KOPT-K1 (cell line): ENCODE measurements around the gene ARGFX.

Source experiments
- H3K27ac ChIP-seq: fragments of 200-600 bp; sonication (generic); 2 replicates; pipeline ENCODE4 v1.5.1; 2016; ENCODE audit warnings: antibody characterized with exemption, mild to moderate bottlenecking, low read depth, low read length; ENCODE audit not compliant: poor library complexity, severe bottlenecking
- H3K36me3 ChIP-seq: fragments of 200-600 bp; sonication (generic); 2 replicates; pipeline ENCODE4 v1.5.1; 2017; ENCODE audit warnings: antibody characterized with exemption, mild to moderate bottlenecking, low read length, moderate library complexity; ENCODE audit not compliant: insufficient read depth
- H3K9me3 ChIP-seq: fragments of 200-600 bp; sonication (generic); 2 replicates; pipeline ENCODE4 v1.5.1; 2017; ENCODE audit warnings: antibody characterized with exemption, low read length, mild to moderate bottlenecking; ENCODE audit not compliant: insufficient read depth, poor library complexity, severe bottlenecking

Gene ARGFX

GRCh38 chr3:121567649-121568048 lies at the start of gene ARGFX:
TSS of gene ARGFX (plus strand) at chr3:121567949. CDS start at chr3:121570714, 2,765 bp downstream.
- no peaks in the 10 kb centered on the region for H3K9me3 ChIP-seq
- H3K36me3 ChIP-seq = no peaks in the 10 kb centered on the region
- no peak within 1 kb of the TSS for H3K27ac ChIP-seq

GRCh38 chr3:121517953-121518655 lies 49.6 kb upstream of the ARGFX start:
- Histone ChIP-seq H3K27ac (no peak overlapping the region), H3K9me3 (peaks cover 18% of the 10 kb centered on the region), H3K36me3 (peaks cover 94% of the 10 kb centered on the region)

GRCh38 chr3:121520510-121520909 lies 47.2 kb upstream of the ARGFX start:
- Histone ChIP-seq H3K9me3 (peaks cover 18% of the 10 kb centered on the region), H3K27ac (no peak overlapping the region), H3K36me3 (peaks cover 94% of the 10 kb centered on the region)

- Histone ChIP-seq H3K9me3 (no peaks in the 10 kb centered on the region), H3K36me3 (peaks cover 99% of the 10 kb centered on the region), H3K27ac (no peak overlapping the region)
These were observed 38.4 kb upstream of the ARGFX start for GRCh38 chr3:121529308-121529707.

GRCh38 chr3:121531269-121531668 lies 36.5 kb upstream of the ARGFX start:
- peaks cover 99% of the 10 kb centered on the region for H3K36me3 ChIP-seq
- no peak overlapping the region for H3K27ac ChIP-seq
- no peaks in the 10 kb centered on the region for H3K9me3 ChIP-seq

GRCh38 chr3:121542924-121543323 lies 24.8 kb upstream of the ARGFX start:
- H3K36me3 ChIP-seq = peaks cover 64% of the 10 kb centered on the region
- H3K9me3 ChIP-seq = no peaks in the 10 kb centered on the region
- no peak overlapping the region for H3K27ac ChIP-seq

GRCh38 chr3:121545049-121545573 lies 22.6 kb upstream of the ARGFX start:
- H3K36me3 ChIP-seq = peaks cover 42% of the 10 kb centered on the region
- no peaks in the 10 kb centered on the region for H3K9me3 ChIP-seq
- peak overlapping the region; percentile 79 for H3K27ac ChIP-seq

GRCh38 chr3:121545574-121546455 lies 21.9 kb upstream of the ARGFX start, which contains the start of gene POLQ:
TSS of gene POLQ (minus strand) at chr3:121545988. CDS start at chr3:121545877, 111 bp downstream.
- Histone ChIP-seq H3K9me3 (no peaks in the 10 kb centered on the region), H3K36me3 (peaks cover 35% of the 10 kb centered on the region), H3K27ac (peak within 1 kb of the TSS; percentile 79)

- Histone ChIP-seq H3K36me3 (no peaks in the 10 kb centered on the region), H3K9me3 (no peaks in the 10 kb centered on the region)
These were observed 15.4 kb upstream of the ARGFX start for GRCh38 chr3:121552379-121552778.

GRCh38 chr3:121552797-121553196 lies 15.0 kb upstream of the ARGFX start:
- Histone ChIP-seq H3K36me3 (no peaks in the 10 kb centered on the region), H3K9me3 (no peaks in the 10 kb centered on the region), H3K27ac (no peak overlapping the region)

More at GRCh38 chr3:121552379-121552778, 15.4 kb upstream of the ARGFX start:
- H3K27ac ChIP-seq = no peak overlapping the region

- H3K9me3 ChIP-seq = no peaks in the 10 kb centered on the region
- no peak overlapping the region for H3K27ac ChIP-seq
- H3K36me3 ChIP-seq = no peaks in the 10 kb centered on the region
These were observed 10.3 kb upstream of the ARGFX start for GRCh38 chr3:121557426-121557934.

GRCh38 chr3:121562148-121562547 lies 5.6 kb upstream of the ARGFX start:
- no peaks in the 10 kb centered on the region for H3K9me3 ChIP-seq
- H3K36me3 ChIP-seq = no peaks in the 10 kb centered on the region
- H3K27ac ChIP-seq = no peak overlapping the region

- Histone ChIP-seq H3K9me3 (no peaks in the 10 kb centered on the region), H3K27ac (no peak overlapping the region), H3K36me3 (no peaks in the 10 kb centered on the region)
These were observed 976 bp upstream of the ARGFX start for GRCh38 chr3:121566773-121567172.

GRCh38 chr3:121574449-121574848 lies 6.7 kb downstream of the ARGFX start:
- H3K9me3 ChIP-seq = no peaks in the 10 kb centered on the region
- H3K27ac ChIP-seq = no peak overlapping the region
- no peaks in the 10 kb centered on the region for H3K36me3 ChIP-seq

GRCh38 chr3:121581691-121582090 lies 13.9 kb downstream of the ARGFX start:
- no peaks in the 10 kb centered on the region for H3K9me3 ChIP-seq
- no peaks in the 10 kb centered on the region for H3K36me3 ChIP-seq
- no peak overlapping the region for H3K27ac ChIP-seq
